Right renal cortex interstitium (tissue), 3 donors: ENCODE results near the gene GTF2H1. TPM values are rescaled to one million over a fixed set of nuclear protein-coding genes. Genes with fewer than 3 reads are reported as not detected.
A peak's percentile ranks its signal among the peaks of the same experiment; 100 is the strongest.

Experiments used
- DNase-seq, 3 donors: peaks; one replicate each; pipeline ENCODE4 v3.0.0-alpha.2; 2013; ENCODE audit warnings: low read depth in 3 of 3, low spot score in 2 of 3
- polyA plus RNA-seq, 3 donors: library from polyadenylated mRNA; unstranded; fragments of 120-200 nt; gene quantifications; one replicate each; pipeline ENCODE4 v1.2.1, GENCODE V29; 2013; ENCODE audit not compliant: insufficient read length in 3 of 3

Gene GTF2H1
- polyA plus RNA-seq, result 10 to 100 TPM; 55.2 to 57.7 (median 55.3) TPM

DNA sequence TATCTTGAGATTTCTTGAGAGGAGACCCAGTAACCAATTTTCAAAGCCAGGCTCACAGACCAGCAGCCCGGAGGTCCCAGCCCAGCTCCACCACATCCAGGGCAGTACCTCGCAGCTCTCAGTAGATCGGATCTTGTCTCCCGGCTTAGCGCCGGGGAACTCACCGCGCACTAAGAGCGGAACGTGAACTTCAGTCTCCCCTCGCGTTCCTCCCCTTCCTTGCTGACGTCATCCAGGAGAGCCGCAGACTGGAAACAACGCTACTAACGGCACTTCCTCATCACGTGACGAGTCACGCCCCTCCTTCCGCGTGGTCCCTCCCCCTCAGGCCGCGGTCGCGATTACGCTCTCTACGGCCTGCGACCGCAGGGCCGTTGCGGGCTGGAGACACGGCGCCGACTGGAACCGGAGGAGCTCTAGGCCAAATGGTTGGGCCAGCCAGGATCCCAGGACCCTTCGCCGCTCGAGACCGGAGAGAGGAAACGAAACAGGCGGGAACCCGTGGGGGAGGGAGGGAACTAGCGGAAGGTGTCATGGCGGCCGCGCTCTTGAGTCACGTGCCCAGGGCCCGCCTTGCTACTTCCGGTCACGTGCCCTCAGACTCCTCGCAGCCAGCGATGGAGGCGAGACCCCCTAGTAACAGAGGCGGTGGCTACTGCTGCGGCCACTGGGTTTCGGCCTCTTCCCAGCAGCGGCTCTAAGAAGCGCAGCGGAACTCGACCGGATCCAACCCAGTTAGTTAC, at the start of gene GTF2H1, which contains the start of gene HPS5:
TSS of gene GTF2H1 (plus strand) at position 599 of the 743 bp plus-strand sequence. CDS start 10,508 bp downstream, outside the sequence.
TSS of gene HPS5 (minus strand) at position 172 of the 743 bp plus-strand sequence. CDS start 4,282 bp downstream, outside the sequence.
- peak; percentile 95 to 97 (median 97) for DNase-seq

DNA sequence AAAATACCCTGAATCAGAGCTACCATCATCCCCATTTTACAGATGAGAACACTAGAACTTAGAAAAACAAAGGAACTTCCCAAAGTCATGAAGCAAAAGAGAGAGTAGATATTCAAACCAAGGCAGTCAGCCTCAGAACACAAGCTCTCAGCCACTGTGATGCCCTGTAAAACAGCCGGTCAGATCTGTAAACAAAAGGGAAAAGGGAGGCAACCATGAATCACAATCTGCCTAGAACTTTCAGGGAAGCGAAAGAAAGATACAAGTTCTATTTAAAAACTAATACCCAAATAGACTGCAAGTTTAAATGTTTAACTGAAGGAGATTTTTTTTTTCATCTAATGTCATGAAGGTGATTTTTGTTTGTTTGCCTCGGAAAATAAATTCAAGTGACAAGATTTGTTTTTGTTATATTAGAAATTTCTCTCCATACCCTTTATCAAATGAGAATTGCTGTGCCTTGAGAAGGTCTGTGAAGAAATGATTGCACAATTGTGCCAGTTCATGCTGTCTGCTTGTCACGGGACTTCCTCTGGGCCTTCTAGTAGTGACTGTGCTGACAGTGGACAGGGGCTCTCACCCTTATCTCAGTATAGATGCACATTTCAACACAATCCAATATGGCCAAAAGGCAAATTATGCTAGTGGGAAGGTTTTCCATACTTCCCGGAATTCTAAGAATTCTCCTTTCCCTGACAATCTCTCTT, 44.6 kb upstream of the GTF2H1 start:
- DNase-seq, result no peak

GRCh38 chr11:18280438-18281045, 41.8 kb upstream of the GTF2H1 start:
- DNase-seq, result no peak

DNA sequence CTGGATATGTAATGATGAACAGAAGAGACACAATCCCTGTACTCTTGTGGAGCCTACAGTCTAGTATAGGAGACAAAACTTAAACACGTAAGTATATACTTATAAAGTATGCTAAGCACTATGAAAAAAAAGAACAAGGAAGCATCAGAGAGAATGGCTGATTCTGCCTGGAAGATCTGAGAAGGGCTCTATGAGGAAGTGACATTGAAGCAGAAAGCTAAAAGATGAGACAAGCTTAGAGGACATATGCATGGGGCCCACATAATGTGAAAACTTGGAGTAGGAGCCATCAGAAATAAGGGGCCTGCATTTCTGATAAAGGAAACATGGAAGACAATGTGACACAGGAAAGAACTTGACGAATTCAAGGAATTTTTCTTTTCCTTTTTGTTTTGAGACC, 39.7 kb upstream of the GTF2H1 start:
- no peak for DNase-seq

- no peak for DNase-seq
Observed at GRCh38 chr11:18285841-18286240, 36.5 kb upstream of the GTF2H1 start.

- DNase-seq, result no peak
Observed at GRCh38 chr11:18288911-18289310, 33.5 kb upstream of the GTF2H1 start.

GRCh38 chr11:18294862-18295261, 27.5 kb upstream of the GTF2H1 start:
- DNase-seq, result no peak

GRCh38 chr11:18295316-18295715, 27.1 kb upstream of the GTF2H1 start:
- no peak for DNase-seq

- no peak for DNase-seq
Observed at GRCh38 chr11:18299721-18300120, 22.6 kb upstream of the GTF2H1 start.

DNA sequence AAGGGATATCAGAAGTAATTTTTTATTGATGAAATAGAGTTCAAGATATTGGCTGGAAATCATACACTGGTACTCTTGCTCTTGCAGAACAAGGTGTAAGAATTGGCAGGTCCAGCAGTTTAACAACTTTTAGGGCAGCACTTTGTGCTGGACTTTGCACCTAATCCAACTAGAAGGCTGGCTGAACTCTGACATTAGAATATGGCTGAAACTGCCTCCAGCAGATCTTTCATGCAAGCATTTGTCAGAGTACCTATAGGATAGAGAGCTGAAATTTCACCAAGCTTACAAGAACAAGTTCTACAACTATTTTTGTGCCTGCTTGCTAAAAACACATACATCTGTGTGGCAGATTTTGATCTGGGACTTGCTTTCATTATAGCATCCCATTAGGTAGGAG, 17.6 kb upstream of the GTF2H1 start:
- DNase-seq, result no peak

DNA sequence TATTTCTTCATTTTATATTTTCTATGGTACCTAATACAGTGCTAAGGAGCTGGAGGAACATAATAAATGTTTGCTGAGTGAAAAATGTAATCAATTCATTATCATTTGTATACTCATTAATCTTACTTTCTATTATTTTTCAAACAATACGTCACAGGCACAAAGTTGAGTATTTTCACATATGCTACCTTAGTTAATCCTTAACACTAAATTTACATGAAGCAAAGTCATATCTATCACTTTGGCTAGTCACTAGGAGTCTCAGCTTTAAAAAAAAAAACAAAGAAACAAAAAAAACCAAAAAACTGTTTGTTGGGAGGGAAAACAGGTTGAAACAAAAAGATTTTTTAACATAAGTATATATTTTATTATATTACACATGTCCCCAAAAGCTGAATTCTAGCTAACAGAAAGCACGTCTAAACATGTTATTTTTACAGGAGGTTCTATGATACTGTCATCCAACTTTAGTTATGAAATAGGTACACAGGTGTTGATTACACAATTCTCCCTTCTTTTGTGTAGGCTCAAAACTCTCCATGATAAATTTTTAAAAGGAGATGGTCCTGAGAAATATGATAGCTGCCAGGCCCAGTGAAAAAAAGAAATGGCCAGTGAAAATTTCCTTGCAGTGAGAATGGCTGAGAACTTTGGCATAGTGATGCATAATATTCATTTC, 14.8 kb upstream of the GTF2H1 start:
- DNase-seq, result no peak

DNA sequence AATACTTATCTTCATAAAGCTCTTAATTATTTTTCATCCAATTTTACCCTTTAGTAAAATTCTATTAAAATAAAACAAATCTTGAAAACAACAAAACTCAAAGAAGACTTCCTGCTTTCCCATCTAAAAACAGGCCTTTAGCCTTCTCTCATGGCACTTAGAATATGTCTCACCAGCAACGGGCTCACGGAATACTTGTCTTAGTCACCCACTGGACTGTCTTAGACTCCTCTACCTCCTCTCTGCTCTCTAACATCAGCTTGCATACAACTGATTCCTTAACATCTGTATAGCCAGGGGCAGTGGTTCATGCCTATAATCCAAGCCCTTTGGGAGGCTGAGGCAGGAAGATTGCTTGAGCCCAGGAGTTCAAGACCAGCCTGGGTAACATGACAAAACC, 14.1 kb upstream of the GTF2H1 start:
- no peak for DNase-seq

- no peak for DNase-seq
Observed at GRCh38 chr11:18309691-18310090, 12.7 kb upstream of the GTF2H1 start.

- no peak for DNase-seq
Observed at GRCh38 chr11:18310800-18311340, 11.5 kb upstream of the GTF2H1 start.

- no peak for DNase-seq
Observed at GRCh38 chr11:18312012-18312411, 10.4 kb upstream of the GTF2H1 start.

GRCh38 chr11:18312663-18313420, 9.5 kb upstream of the GTF2H1 start:
- DNase-seq, result no peak

DNA sequence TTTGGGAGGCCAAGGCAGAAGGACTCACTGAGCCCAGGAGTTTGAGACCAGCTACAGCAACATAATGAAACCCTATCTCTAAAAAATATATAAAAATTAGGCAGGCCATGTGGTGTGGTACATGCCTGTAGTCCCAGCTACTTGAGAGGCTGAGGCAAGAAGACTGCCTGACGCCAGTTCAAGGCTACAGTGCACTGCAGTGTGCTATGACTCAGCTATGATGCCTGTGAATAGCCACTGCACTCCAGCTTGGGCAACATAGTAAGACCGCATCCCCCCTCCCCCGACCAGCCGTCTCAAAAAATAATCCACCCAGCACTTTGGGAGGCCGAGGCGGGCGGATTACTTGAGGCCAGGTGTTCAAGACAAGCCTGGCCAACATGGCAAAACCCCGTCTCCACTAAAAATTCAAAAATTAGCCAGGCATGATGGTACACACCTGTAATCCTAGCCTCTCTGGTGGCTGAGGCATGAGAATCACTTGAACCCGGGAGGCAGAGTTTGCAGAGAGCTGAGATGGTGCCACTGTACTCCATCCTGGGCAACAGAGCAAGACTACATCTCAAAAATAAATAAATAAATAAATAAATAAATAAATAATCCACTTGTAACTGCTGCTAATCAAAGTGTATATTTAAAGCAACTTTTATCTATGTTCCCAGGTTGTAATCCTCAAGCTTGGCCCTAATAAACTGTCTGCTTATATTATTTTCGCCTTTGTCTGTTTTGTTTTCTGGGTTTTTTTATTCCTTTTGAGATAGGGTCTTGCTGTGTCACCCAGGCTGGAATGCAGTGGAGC, 8.2 kb upstream of the GTF2H1 start:
- no peak for DNase-seq

GRCh38 chr11:18314784-18315523, 7.4 kb upstream of the GTF2H1 start:
- no peak for DNase-seq
